HL-60 (cell line): Measurements from ENCODE around the gene NAV2.

Experiments
- CTCF ChIP-seq: IDR thresholded peaks from one replicate; pipeline ENCODE4 v1.5.1; 2011; ENCODE audit warnings: low read length, control low read depth, inconsistent platforms; ENCODE audit not compliant: insufficient read depth
- GABPA ChIP-seq: IDR thresholded peaks from 2 replicates; pipeline ENCODE4 v1.6.1; 2012; ENCODE audit warnings: low read depth
- POLR2AphosphoS5 ChIP-seq: IDR thresholded peaks from 2 replicates; pipeline ENCODE4 v1.6.1; 2012; ENCODE audit warnings: low read depth
- SPI1 ChIP-seq: IDR thresholded peaks from 2 replicates; pipeline ENCODE4 v1.6.1; 2012; ENCODE audit warnings: low read depth, mild to moderate bottlenecking, borderline replicate concordance

GRCh38 chr11:19753451-19754106 lies 40.9 kb downstream of the NAV2 start:
- TF ChIP-seq POLR2AphosphoS5 (no peak), CTCF (no peak), SPI1 (no peak), GABPA (no peak)
